Jurkat, Clone E6-1 (cell line): ENCODE results near the gene ENPP3.
"Not testable (repeated sequence)": the region's sequence is repeated elsewhere in the genome, so short reads cannot be mapped to it uniquely, and the experiment has no call there.

Experiments used
- DNase-seq: peaks from one replicate; pipeline ENCODE4 v3.0.0-alpha.2; 2011; ENCODE audit warnings: low read depth, low spot score
- H3K4me3 ChIP-seq: 2 replicates; pipeline ENCODE4 v1.5.1; 2011; ENCODE audit warnings: mild to moderate bottlenecking, low read length, control low read depth, moderate library complexity

Gene ENPP3

GRCh38 chr6:131678442-131678841, 41.3 kb downstream of the ENPP3 start:
- no peak overlapping the region for H3K4me3 ChIP-seq
- no peak for DNase-seq

- DNase-seq: no peak
- H3K4me3 ChIP-seq: no peak overlapping the region
Measured at GRCh38 chr6:131680868-131681267, 43.8 kb downstream of the ENPP3 start.

- H3K4me3 ChIP-seq: no peak overlapping the region
- no peak for DNase-seq
Measured at GRCh38 chr6:131681585-131681984, 44.5 kb downstream of the ENPP3 start.

GRCh38 chr6:131682442-131682841, 45.3 kb downstream of the ENPP3 start:
- DNase-seq: no peak
- no peak overlapping the region for H3K4me3 ChIP-seq

- no peak for DNase-seq
- no peak overlapping the region for H3K4me3 ChIP-seq
Measured at GRCh38 chr6:131683479-131683878, 46.4 kb downstream of the ENPP3 start.

GRCh38 chr6:131685266-131685780, 48.2 kb downstream of the ENPP3 start:
- no peak overlapping the region for H3K4me3 ChIP-seq
- no peak for DNase-seq

- DNase-seq: no peak
- no peak overlapping the region for H3K4me3 ChIP-seq
Measured at GRCh38 chr6:131687022-131687421, 49.9 kb downstream of the ENPP3 start.

- H3K4me3 ChIP-seq: no peak overlapping the region
- DNase-seq: no peak
Measured at GRCh38 chr6:131688286-131688685, 51.2 kb downstream of the ENPP3 start.

- DNase-seq: no peak
- no peak overlapping the region for H3K4me3 ChIP-seq
Measured at GRCh38 chr6:131692031-131692430, 54.9 kb downstream of the ENPP3 start.

GRCh38 chr6:131692589-131692988, 55.5 kb downstream of the ENPP3 start:
- no peak for DNase-seq
- no peak overlapping the region for H3K4me3 ChIP-seq

GRCh38 chr6:131693384-131693783, 56.3 kb downstream of the ENPP3 start:
- DNase-seq: no peak
- no peak overlapping the region for H3K4me3 ChIP-seq

GRCh38 chr6:131694832-131695426, 57.8 kb downstream of the ENPP3 start:
- H3K4me3 ChIP-seq: no peak overlapping the region
- peak; percentile 28 for DNase-seq

- H3K4me3 ChIP-seq: no peak overlapping the region
- no peak for DNase-seq
Measured at GRCh38 chr6:131696956-131697355, 59.9 kb downstream of the ENPP3 start.

GRCh38 chr6:131700851-131701250, 63.7 kb downstream of the ENPP3 start:
- not testable (repeated sequence) for H3K4me3 ChIP-seq, DNase-seq

- not testable (repeated sequence) for H3K4me3 ChIP-seq, DNase-seq
Measured at GRCh38 chr6:131703905-131704304, 66.8 kb downstream of the ENPP3 start.

GRCh38 chr6:131710917-131711316, 73.8 kb downstream of the ENPP3 start, which contains the start of gene CTAGE9:
Gene CTAGE9 (minus strand): TSS chr6:131711017. CDS start chr6:131711017, 0 bp downstream.
- not testable (repeated sequence) for H3K4me3 ChIP-seq, DNase-seq

- DNase-seq: not testable (repeated sequence)
Measured at GRCh38 chr6:131715567-131715966, 78.5 kb downstream of the ENPP3 start.

GRCh38 chr6:131717836-131718542, 80.9 kb downstream of the ENPP3 start:
- no peak overlapping the region for H3K4me3 ChIP-seq
- no peak for DNase-seq

More at GRCh38 chr6:131715567-131715966, 78.5 kb downstream of the ENPP3 start:
- H3K4me3 ChIP-seq: not testable (repeated sequence)

GRCh38 chr6:131721161-131721560, 84.1 kb downstream of the ENPP3 start:
- DNase-seq: no peak
- H3K4me3 ChIP-seq: no peak overlapping the region

GRCh38 chr6:131724114-131724513, 87.0 kb downstream of the ENPP3 start:
- no peak overlapping the region for H3K4me3 ChIP-seq
- DNase-seq: no peak

GRCh38 chr6:131727467-131727866, 90.4 kb downstream of the ENPP3 start:
- DNase-seq: no peak
- no peak overlapping the region for H3K4me3 ChIP-seq
